Epidermal melanocyte (primary cell): ENCODE results near the gene USP11.

Experiments used
- DNase-seq: peaks from one replicate; pipeline ENCODE4 v3.0.0; 2011; ENCODE audit warnings: low spot score; ENCODE audit not compliant: insufficient read length

Gene USP11

DNA sequence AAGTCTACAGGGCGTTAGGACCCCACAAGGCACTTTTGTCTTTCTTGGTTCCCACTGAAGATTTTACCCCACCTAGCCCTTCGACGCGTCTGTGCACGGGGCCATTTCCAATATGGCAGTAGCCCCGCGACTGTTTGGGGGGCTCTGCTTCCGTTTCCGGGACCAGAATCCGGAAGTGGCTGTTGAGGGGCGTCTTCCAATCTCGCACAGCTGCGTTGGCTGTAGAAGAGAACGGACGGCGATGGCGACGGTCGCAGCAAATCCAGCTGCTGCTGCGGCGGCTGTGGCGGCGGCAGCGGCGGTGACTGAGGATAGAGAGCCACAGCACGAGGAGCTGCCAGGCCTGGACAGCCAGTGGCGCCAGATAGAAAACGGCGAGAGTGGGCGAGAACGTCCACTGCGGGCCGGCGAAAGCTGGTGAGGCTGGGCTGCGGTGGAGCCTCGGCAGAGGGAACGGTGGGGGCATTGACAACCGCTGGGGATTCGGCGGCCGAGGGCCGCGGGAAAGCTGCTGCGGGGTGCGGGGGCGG, at the start of gene USP11:
TSS of gene USP11 (plus strand) at position 207 of the 530 bp plus-strand sequence. CDS start at position 242, 35 bp downstream.
- peak; percentile 33 for DNase-seq

- no peak for DNase-seq
These were observed 48.3 kb upstream of the USP11 start for GRCh38 chrX:47184486-47184885.

GRCh38 chrX:47185241-47185640, 47.6 kb upstream of the USP11 start:
- no peak for DNase-seq

DNA sequence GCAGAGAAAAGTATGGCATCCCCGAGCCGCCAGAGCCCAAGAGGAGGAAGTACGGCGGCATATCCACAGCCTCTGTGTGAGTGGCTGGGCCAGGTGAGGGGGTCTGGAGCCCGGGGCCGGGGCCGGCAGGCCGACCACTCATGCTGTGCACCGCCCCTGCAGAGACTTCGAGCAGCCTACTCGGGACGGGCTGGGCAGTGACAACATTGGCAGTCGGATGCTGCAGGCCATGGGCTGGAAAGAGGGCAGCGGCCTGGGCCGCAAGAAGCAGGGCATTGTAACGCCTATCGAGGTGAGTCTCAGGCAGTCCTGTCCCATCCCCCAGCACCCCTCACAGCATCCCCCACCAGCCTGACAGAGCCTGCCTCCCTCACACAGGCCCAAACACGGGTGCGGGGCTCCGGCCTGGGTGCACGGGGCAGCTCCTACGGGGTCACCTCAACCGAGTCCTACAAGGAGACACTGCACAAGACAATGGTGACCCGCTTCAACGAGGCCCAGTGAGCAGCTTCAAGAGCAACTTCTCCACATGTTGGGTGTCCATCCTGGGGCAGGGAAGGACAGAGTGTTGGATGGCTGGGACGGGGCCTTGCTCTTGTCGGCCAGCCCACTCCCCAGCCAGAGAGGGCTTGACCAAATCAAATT, 46.6 kb upstream of the USP11 start:
- no peak for DNase-seq

DNA sequence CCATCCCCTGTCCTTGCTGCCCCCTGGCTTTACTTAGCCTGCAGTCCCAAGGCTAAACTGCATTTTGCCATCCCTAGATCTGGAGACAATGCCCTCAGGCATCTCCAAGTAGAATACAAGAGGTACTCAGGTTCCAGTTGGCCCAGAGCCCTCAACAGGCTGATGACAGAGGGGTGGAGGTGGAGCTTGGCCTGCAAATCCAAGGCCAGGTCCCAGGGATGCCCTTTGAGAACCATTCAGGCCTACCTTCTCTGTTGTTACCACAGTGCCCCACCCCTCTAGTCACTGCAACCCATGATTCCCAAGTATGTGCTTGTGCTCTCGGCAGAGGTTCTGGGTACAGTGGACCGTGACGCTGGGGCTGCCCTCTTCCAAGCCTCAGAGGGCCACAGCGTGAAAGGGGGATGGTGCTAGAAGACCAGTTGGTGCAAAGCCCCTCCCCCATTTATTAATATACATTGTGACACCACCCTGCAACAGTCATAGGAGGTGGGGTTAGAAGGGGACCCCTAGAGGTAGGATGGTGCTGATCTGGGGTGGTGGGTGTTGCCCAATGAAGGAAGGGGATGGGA, 45.6 kb upstream of the USP11 start:
- DNase-seq: no peak

DNA sequence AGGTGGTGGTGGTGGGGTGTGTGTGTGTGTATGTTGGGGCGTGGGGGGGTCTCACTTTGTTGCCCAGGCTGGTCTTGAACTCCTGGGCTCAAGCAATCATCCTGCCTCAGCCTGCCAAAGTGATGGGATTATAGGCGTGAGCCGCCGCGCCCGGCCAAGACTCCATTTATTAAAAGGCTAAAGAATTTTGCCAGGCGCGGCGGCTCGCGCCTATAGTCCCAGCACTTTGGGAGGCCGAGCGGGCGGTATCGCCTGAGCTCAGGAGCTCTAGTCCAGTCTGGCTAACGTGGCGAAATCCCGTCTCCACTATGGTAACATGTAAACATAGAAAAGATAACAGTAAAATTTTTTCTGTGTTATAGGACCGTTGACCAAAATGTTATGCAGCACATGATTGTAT, 42.9 kb upstream of the USP11 start:
- no peak for DNase-seq

DNA sequence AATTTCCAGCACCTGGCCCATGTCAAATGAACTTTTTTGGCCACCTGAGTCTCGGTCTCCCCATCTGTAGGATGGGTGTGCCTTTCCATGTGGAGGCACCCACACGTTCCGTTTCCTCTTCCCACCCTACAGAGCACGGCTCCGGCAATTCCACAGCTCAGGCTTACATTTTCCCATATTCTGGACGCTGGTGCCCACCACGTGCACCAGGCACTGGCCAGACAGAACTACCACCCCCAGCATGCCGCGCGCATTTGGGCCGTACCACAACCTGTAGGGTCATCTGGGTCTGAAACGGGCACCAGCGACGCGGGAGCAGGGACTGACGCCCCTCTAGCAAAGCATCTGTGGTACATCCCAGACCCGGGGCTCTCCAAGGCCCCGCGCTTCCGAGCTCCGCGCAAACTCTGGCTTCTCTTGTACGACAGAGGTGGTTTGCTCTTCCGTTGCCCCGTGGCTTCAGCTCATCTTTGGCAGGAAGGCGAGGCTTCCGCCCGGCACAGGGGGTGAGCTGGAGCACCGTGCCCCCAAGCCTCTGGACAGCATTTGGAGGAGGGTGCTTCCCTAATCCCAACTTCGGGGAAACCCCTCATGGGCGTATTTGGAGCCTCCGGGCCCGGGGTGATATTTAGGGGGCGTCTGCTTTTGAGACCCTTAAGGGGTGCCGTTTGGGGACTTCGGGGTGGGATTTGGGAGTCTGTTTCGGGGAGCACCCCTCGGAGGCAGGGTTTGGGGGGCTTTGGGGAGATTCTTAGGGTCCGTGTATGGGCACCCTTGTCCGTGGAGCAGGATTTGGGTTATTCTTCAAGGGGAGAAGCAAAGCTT, 42.2 kb upstream of the USP11 start:
- peak; percentile 87 for DNase-seq

GRCh38 chrX:47191331-47191730, 41.5 kb upstream of the USP11 start:
- no peak for DNase-seq

DNA sequence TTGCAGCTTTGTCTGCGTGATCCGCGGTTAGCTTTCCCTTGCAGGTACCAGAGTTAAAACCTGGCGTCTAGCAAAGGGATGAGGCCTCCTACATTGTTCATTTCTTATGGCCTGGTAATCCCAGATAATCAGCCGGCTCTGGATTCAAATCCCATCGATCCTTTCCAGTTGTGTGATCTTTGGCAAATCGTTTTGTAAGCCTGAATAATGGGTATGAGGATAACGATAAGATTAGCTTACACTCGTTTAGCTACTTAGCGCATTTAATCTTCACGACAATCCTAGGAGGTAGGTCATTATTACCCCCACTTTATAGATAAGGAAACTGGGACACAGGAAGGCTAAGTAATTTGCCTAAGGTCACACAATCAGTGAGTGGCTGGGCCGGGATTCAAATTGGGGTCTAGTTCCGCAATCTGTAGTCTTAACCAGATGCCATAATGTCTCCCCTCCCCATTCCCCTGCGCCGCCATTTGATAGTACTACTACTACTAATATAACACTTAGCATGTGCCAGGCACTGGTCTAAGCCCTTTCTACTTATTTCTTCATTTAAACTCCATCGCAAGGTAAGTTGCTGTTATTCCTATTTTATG, 40.9 kb upstream of the USP11 start:
- no peak for DNase-seq

GRCh38 chrX:47193475-47194193, 39.2 kb upstream of the USP11 start, which contains the start of gene UBA1:
TSS of gene UBA1 (plus strand) at chrX:47193829. CDS start at chrX:47198803, 4,974 bp downstream.
- peak; percentile 77 for DNase-seq

DNA sequence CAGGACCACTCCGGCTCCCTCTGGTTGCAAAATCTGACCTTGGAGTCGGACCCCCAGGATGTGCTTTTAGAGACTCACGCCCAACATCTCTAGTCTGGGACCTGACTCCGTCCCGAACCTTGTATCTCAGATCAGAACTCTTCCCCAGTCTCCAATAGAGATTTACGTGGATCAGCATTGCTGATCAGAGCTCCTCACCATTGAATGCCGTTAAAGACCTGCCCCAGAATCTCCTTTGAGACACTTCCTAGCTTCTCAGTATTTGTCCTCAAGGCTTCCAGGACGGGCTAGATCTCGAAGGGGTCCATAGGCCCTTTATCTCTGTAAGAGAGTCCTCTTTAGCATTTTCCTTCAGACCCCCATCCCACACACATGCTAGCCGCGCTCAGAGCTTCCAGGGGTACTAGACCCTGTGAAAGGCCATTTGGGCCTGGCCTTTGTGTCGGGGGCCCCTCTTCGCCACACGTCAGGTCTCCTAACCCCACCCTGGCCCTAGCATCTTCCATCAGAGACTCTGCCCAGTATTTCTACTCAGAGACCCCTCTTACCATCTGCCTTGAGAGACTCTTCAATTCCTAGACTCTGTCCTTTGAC, 38.5 kb upstream of the USP11 start:
- DNase-seq: no peak

DNA sequence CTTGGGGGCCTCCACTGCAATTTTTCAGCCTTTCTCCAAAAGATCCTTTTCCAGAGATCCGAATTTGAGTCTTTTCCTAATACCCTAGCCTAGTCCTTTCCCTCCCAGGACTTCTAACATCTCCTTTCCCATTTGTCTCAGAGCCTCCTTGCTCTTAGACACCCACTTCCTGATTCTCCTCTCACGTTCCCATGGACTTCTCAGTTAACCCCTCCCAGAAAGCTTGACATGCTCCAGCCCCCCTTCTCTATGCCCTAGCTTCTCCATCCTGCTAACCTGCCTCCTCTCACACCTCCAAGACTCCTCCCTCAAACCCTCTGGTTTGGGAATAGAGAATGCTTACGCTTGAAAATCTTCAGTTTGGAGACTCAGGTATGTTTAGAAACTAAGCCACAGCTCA, 36.7 kb upstream of the USP11 start:
- no peak for DNase-seq

DNA sequence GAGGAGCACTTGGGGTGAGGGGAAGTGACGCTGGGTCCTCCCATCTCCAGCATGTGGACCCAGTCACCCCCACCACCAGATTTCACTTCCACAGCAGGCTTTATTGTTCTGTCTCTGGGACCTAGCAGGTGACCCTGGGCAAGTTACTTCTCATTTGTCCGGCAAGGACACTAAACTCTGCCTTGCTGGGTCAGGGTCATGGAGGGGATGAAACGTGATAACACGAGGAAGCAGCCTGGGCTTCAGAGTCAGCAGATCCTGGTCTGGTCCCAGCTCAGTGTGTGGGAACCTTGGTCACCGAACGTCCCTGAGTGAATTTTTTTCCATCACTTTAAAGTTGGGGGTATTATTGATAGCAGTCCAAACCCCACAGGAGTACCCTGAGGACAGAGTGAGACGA, 35.3 kb upstream of the USP11 start:
- DNase-seq: no peak

DNA sequence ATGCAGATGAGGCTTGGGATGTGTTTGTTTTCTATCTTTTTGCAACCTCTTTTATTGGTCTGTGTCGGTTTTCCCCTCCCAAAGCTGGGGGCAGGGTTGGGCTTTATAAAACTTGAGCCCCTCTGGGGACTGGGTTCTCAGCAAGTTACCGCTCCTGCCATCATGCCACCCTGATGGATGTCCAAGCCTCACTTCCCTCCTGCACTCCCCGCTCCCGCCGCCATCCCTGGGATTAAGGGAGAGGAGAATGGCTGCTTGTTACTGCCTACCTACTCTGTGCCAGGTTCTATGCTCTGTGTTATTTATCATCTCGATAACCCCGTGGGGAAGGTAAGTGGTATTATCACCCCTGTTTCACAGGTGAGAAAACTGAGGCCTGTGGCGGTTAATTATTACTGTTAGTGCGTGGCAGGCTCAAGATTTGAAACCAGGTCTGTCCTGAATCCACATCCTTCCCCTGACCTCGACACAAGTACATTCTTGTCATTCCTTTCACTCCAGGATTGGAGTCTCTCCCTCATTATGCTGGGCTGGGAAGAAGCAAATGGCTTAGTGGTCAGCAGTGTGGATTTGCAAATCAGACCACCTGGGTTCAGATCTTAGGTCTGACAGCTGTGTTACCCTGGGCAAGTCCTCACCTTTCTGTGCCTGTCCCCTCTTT, 34.7 kb upstream of the USP11 start:
- no peak for DNase-seq

GRCh38 chrX:47198687-47199080, 34.1 kb upstream of the USP11 start:
- DNase-seq: no peak

- DNase-seq: no peak
These were observed 33.5 kb upstream of the USP11 start for GRCh38 chrX:47199286-47199685.

GRCh38 chrX:47200385-47201150, 32.2 kb upstream of the USP11 start:
- no peak for DNase-seq

DNA sequence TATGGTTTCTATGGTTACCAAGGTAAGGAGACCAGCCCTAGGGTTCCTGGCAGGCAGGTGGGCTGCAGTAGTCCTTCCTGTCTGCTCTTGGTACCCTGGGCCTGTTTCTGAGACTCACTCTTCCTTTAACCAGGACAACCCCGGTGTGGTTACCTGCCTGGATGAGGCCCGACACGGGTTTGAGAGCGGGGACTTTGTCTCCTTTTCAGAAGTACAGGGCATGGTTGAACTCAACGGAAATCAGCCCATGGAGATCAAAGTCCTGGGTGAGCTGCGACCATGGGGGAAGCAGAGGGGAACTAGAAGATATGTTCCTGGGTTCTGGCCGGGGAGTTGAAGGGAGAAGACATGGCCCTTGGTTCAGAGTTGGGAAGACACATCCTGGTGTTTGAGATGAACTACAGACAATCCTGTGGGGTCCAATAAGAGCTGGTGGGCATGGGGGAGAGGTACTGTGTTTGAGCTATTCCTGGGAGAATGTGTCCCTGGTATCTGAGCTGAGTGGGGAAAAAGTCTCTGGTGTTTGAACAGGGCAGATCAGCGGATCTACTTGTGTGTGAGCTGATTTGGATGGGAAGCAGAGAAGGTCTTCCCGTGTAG, 31.4 kb upstream of the USP11 start:
- no peak for DNase-seq

GRCh38 chrX:47202316-47202715, 30.5 kb upstream of the USP11 start:
- no peak for DNase-seq
